Gastroesophageal sphincter (tissue), 3 donors: ENCODE measurements around the gene SLC29A4.
"Not testable (repeated sequence)": the region's sequence is repeated elsewhere in the genome, so short reads cannot be mapped to it uniquely, and the experiment has no call there.

Experiments
- CTCF ChIP-seq, 4 experiments: fragments of 200-600 bp in 2 of 4; fragments of 450-650 bp in 2 of 4; sonication (generic) in 1 of 4; IDR thresholded peaks; one replicate each; pipeline ENCODE4 v1.5.1; 2017 to 2019; ENCODE audit warnings: antibody characterized with exemption in 4 of 4, mild to moderate bottlenecking in 2 of 4, moderate library complexity in 2 of 4
- EP300 ChIP-seq: sonication (generic); formaldehyde crosslinking; IDR thresholded peaks from one replicate; pipeline ENCODE4 v1.6.1; 2017; ENCODE audit warnings: antibody characterized with exemption, mild to moderate bottlenecking
- POLR2A ChIP-seq, 2 donors: fragments of 450-650 bp; IDR thresholded peaks; one replicate each; pipeline ENCODE4 v1.6.1; 2017; ENCODE audit warnings: antibody characterized with exemption in 2 of 2, mild to moderate bottlenecking in 2 of 2, moderate library complexity in 1 of 2
- POLR2AphosphoS5 ChIP-seq: sonication (generic); formaldehyde crosslinking; IDR thresholded peaks from one replicate; pipeline ENCODE4 v1.6.1; 2017; ENCODE audit warnings: antibody characterized with exemption

GRCh38 chr7:5318613-5319012 lies 35.9 kb downstream of the SLC29A4 start:
- not testable (repeated sequence) for TF ChIP-seq CTCF (IDR thresholded peaks at IDR 0.05); POLR2AphosphoS5; POLR2A (IDR thresholded peaks at IDR 0.05); EP300
